ENCODE results near the gene PREPL. TPM values are rescaled to one million over a fixed set of nuclear protein-coding genes. Genes with fewer than 3 reads are reported as not detected.

The PREPL gene
- total and polyA plus RNA-seq, 2 of the 13 experiments (the other 11 are each of a cell fraction or from before 2014, with no cell fraction given) = 19.7 to 34.3 TPM

- peak; percentile 94 for TF ChIP-seq ASH2L (IDR thresholded peaks at IDR 0.05; ENCODE audit: insufficient read length, low read depth, low read length)
- no peak for TF ChIP-seq NBN (conservative IDR thresholded peaks at IDR 0.05)
- 0 out of 2 replicates have a peak, but pooled peaks have one; percentile 67 for TF ChIP-seq REXO4 (CRISPR knock-in tag; IDR thresholded peaks at IDR 0.05; ENCODE audit: borderline replicate concordance)
- TF ChIP-seq IKZF4 (CRISPR knock-in tag; IDR thresholded peaks at IDR 0.05; ENCODE audit: borderline replicate concordance, low read depth, not compliant biosample characterization) = no peak
- peak; percentile 33; the same call in 1 of the 2 replicates for TF ChIP-seq ZNF263 (CRISPR knock-in tag; IDR thresholded peaks at IDR 0.05)
- TF ChIP-seq PRPF4 (IDR thresholded peaks at IDR 0.05; ENCODE audit: low read depth, low read length, poor library complexity, severe bottlenecking) = no peak
- no peak for TF ChIP-seq CHD4 (IDR thresholded peaks at IDR 0.05; ENCODE audit: borderline replicate concordance, low read length)
- peak; percentile 52; the same call in 1 of the 2 replicates for TF ChIP-seq LRRFIP1 (CRISPR knock-in tag; conservative IDR thresholded peaks at IDR 0.05)
- TF ChIP-seq JDP2 (CRISPR knock-in tag; IDR thresholded peaks at IDR 0.05; ENCODE audit: borderline replicate concordance) = no peak; the same call in 1 of the 2 replicates
- TF ChIP-seq NFKBIZ (CRISPR knock-in tag; IDR thresholded peaks at IDR 0.05) = peak; percentile 80
- no peak for TF ChIP-seq ZKSCAN5 (CRISPR knock-in tag; IDR thresholded peaks at IDR 0.05)
- TF ChIP-seq, protein P1, sequence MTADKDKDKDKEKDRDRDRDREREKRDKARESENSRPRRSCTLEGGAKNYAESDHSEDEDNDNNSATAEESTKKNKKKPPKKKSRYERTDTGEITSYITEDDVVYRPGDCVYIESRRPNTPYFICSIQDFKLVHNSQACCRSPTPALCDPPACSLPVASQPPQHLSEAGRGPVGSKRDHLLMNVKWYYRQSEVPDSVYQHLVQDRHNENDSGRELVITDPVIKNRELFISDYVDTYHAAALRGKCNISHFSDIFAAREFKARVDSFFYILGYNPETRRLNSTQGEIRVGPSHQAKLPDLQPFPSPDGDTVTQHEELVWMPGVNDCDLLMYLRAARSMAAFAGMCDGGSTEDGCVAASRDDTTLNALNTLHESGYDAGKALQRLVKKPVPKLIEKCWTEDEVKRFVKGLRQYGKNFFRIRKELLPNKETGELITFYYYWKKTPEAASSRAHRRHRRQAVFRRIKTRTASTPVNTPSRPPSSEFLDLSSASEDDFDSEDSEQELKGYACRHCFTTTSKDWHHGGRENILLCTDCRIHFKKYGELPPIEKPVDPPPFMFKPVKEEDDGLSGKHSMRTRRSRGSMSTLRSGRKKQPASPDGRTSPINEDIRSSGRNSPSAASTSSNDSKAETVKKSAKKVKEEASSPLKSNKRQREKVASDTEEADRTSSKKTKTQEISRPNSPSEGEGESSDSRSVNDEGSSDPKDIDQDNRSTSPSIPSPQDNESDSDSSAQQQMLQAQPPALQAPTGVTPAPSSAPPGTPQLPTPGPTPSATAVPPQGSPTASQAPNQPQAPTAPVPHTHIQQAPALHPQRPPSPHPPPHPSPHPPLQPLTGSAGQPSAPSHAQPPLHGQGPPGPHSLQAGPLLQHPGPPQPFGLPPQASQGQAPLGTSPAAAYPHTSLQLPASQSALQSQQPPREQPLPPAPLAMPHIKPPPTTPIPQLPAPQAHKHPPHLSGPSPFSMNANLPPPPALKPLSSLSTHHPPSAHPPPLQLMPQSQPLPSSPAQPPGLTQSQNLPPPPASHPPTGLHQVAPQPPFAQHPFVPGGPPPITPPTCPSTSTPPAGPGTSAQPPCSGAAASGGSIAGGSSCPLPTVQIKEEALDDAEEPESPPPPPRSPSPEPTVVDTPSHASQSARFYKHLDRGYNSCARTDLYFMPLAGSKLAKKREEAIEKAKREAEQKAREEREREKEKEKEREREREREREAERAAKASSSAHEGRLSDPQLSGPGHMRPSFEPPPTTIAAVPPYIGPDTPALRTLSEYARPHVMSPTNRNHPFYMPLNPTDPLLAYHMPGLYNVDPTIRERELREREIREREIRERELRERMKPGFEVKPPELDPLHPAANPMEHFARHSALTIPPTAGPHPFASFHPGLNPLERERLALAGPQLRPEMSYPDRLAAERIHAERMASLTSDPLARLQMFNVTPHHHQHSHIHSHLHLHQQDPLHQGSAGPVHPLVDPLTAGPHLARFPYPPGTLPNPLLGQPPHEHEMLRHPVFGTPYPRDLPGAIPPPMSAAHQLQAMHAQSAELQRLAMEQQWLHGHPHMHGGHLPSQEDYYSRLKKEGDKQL (CRISPR knock-in tag; IDR thresholded peaks at IDR 0.05; ENCODE audit: low read depth) = no peak
- TF ChIP-seq SRSF9 (IDR thresholded peaks at IDR 0.05; ENCODE audit: borderline replicate concordance, insufficient read depth, low read depth, low read length, poor library complexity, severe bottlenecking) = no peak
- peak; percentile 79 for TF ChIP-seq YEATS2 (CRISPR knock-in tag; IDR thresholded peaks at IDR 0.05; ENCODE audit: borderline replicate concordance)
- no peak for TF ChIP-seq ZNF282 (IDR thresholded peaks at IDR 0.05; ENCODE audit: partially characterized antibody)
- TF ChIP-seq TEAD2 (CRISPR knock-in tag; IDR thresholded peaks at IDR 0.05) = no peak
- peak; percentile 91; the same call in 1 of the 2 replicates for TF ChIP-seq NCOA1 (CRISPR knock-in tag; IDR thresholded peaks at IDR 0.05)
- peak; percentile 92; the same call in 1 of the 2 replicates for TF ChIP-seq KDM5A (IDR thresholded peaks at IDR 0.05; ENCODE audit: borderline replicate concordance, low read length)
- peak; percentile 6; the same call in 1 of the 2 replicates for TF ChIP-seq RAD21 (CRISPR knock-in tag; IDR thresholded peaks at IDR 0.05)
- TF ChIP-seq ZNF674 (CRISPR knock-in tag; IDR thresholded peaks at IDR 0.05; ENCODE audit: low read depth) = peak; percentile 90; the same call in 1 of the 2 replicates
These were observed at the start of gene PREPL, which contains the start of gene CAMKMT (continued) for GRCh38 chr2:44361330-44362206.
